Lung (tissue), 12 donors: Measurements from ENCODE around the gene AP1G1. TPM values are rescaled to one million over a fixed set of nuclear protein-coding genes. Genes with fewer than 3 reads are reported as not detected.

Experiments used
- ATAC-seq: fragments of 200-7000 bp; cut with Tn5 transposase; one replicate; pipeline ENCODE4 v1.9.1; 2020; ENCODE audit warnings: moderate number of reproducible peaks; ENCODE audit not compliant: insufficient read depth, low FRiP score
- DNase-seq, 3 donors: peaks; one replicate each; pipeline ENCODE4 v3.0.0-alpha.2; 2013 to 2017
- H3K27ac ChIP-seq, 2 donors: one replicate each; pipeline ENCODE4 v1.5.1; 2013; ENCODE audit warnings: mild to moderate bottlenecking in 2 of 2, moderate library complexity in 2 of 2, control low read depth in 1 of 2, inconsistent platforms in 1 of 2, low read depth in 1 of 2, low read length in 1 of 2
- H3K27me3 ChIP-seq, 3 donors: one replicate each; pipeline ENCODE4 v1.5.1; 2013; ENCODE audit warnings: low read length in 2 of 3; ENCODE audit not compliant: control insufficient read depth in 3 of 3, insufficient read depth in 3 of 3
- H3K36me3 ChIP-seq, 4 donors: one replicate each; pipeline ENCODE4 v1.5.1; 2013; ENCODE audit warnings: low read length in 4 of 4, mild to moderate bottlenecking in 1 of 4, moderate library complexity in 1 of 4; ENCODE audit not compliant: control insufficient read depth in 4 of 4, insufficient read depth in 4 of 4
- H3K4me1 ChIP-seq, 5 donors: one replicate each; pipeline ENCODE4 v1.5.1; 2013; ENCODE audit warnings: low read length in 5 of 5, mild to moderate bottlenecking in 2 of 5, moderate library complexity in 1 of 5; ENCODE audit not compliant: control insufficient read depth in 5 of 5, insufficient read depth in 5 of 5
- H3K4me3 ChIP-seq: one replicate; pipeline ENCODE4 v1.5.1; 2013; ENCODE audit warnings: mild to moderate bottlenecking, control low read depth, moderate library complexity
- H3K9ac ChIP-seq, 2 donors: one replicate each; pipeline ENCODE4 v1.5.1; 2013; ENCODE audit warnings: low read length in 2 of 2, control low read depth in 1 of 2; ENCODE audit not compliant: insufficient read depth in 1 of 2
- H3K9me3 ChIP-seq, 4 donors: one replicate each; pipeline ENCODE4 v1.5.1; 2013; ENCODE audit warnings: low read length in 3 of 4, mild to moderate bottlenecking in 1 of 4, moderate library complexity in 1 of 4; ENCODE audit not compliant: control insufficient read depth in 4 of 4, insufficient read depth in 3 of 4
- CTCF ChIP-seq: IDR thresholded peaks from 2 replicates; pipeline ENCODE4 v1.5.1; 2012; ENCODE audit warnings: mild to moderate bottlenecking; ENCODE audit errors: control extremely low read depth, extremely low read depth
- WGBS, 2 donors: extraction: QIAGEN DNeasy Blood & Tissue Kit; methylation state at CpG; one replicate each; pipeline ENCODE4 v1.1.7; 2013; 5-methylcytosine and 5-hydroxymethylcytosine counted together
- polyA plus RNA-seq, 2 donors: library from polyadenylated mRNA; stranded (reverse); fragments of 200-250 nt; gene quantifications; one replicate each; pipeline ENCODE4 v1.2.1, GENCODE V29; 2013
- total RNA-seq, 2 donors: library from RNA; depleted of rRNA in 1 of 2; stranded (reverse); fragments of >200 nt in 1 of 2; gene quantifications; one replicate each; pipeline ENCODE4 v1.2.1, GENCODE V29; 2014 to 2021
- donor health status: control.
- donor health status: control.
- donor health status: Bipolar disorder and iron deficiency.
- donor health status: healthy.
- donor health status: DM: yes; HTN: yes; CAD: no.

Gene AP1G1
- total and polyA plus RNA-seq, 4 donors = 14.7 to 136 (median 64.5) TPM

GRCh38 chr16:71767060-71767900 lies 41.4 kb downstream of the AP1G1 start:
- no peak for ATAC-seq
- no peak overlapping the region for H3K9ac ChIP-seq
- no peak overlapping the region for H3K27ac ChIP-seq

GRCh38 chr16:71762186-71762585 lies 46.4 kb downstream of the AP1G1 start:
- ATAC-seq (no peak), DNase-seq (no peak)
- no peak overlapping the region for H3K9ac ChIP-seq
- H3K4me3 ChIP-seq = no peak overlapping the region
- no peaks in the 10 kb centered on the region for H3K9me3 ChIP-seq
- no peaks in the 10 kb centered on the region for H3K4me1 ChIP-seq
- no peak overlapping the region for H3K27ac ChIP-seq
- H3K27me3 ChIP-seq = no peaks in the 10 kb centered on the region
- peaks cover 13 to 46% (median 29%) of the 10 kb centered on the region in 4 donors for H3K36me3 ChIP-seq
- WGBS, 2 donors = 94 to 96% methylated on average over 2 of the region's 2 CpGs
- TF ChIP-seq CTCF = no peak

More at GRCh38 chr16:71767060-71767900, 41.4 kb downstream of the AP1G1 start:
- Histone ChIP-seq H3K36me3 (peaks cover 11 to 46% (median 30%) of the 10 kb centered on the region in 4 donors), H3K27me3 (no peaks in the 10 kb centered on the region), H3K4me3 (no peak overlapping the region), H3K9me3 (no peaks in the 10 kb centered on the region), H3K4me1 (no peaks in the 10 kb centered on the region)
- WGBS, 2 donors = 92 to 95% methylated on average over 3 of the region's 3 CpGs
- TF ChIP-seq CTCF = no peak
- DNase-seq = no peak

- peaks cover 15 to 47% (median 31%) of the 10 kb centered on the region in 4 donors for H3K36me3 ChIP-seq
- no peak for DNase-seq
- no peaks in the 10 kb centered on the region for H3K9me3 ChIP-seq
- H3K4me1 ChIP-seq = no peaks in the 10 kb centered on the region
- no peak overlapping the region for H3K9ac ChIP-seq
- 98% methylated on average over 2 of the region's 2 CpGs for WGBS, 2 donors
- TF ChIP-seq CTCF = no peak
- no peak overlapping the region for H3K27ac ChIP-seq
- no peak for ATAC-seq
- H3K27me3 ChIP-seq = no peaks in the 10 kb centered on the region
- no peak overlapping the region for H3K4me3 ChIP-seq
Observed at GRCh38 chr16:71761097-71761496, 47.5 kb downstream of the AP1G1 start.
